Progenitor cell of endocrine pancreas (in vitro differentiated cells): Measurements from ENCODE around the gene CNTNAP2. TPM values are rescaled to one million over a fixed set of nuclear protein-coding genes. Genes with fewer than 3 reads are reported as not detected.
"Not testable (repeated sequence)": the region's sequence is repeated elsewhere in the genome, so short reads cannot be mapped to it uniquely, and the experiment has no call there.

Experiments
- DNase-seq: peaks from one replicate; pipeline ENCODE4 v3.0.0; 2021; ENCODE audit warnings: low spot score; ENCODE audit not compliant: unreplicated experiment
- H3K27ac Mint-ChIP-seq: 2 replicates; pipeline ENCODE4 v1.8.0; 2021; ENCODE audit warnings: mild to moderate bottlenecking, moderate library complexity, mixed read lengths
- H3K27me3 Mint-ChIP-seq: 2 replicates; pipeline ENCODE4 v1.8.0; 2021; ENCODE audit warnings: mixed read lengths
- H3K36me3 Mint-ChIP-seq: 2 replicates; pipeline ENCODE4 v1.8.0; 2022; ENCODE audit warnings: mixed read lengths; ENCODE audit not compliant: insufficient read depth
- H3K4me1 Mint-ChIP-seq: 2 replicates; pipeline ENCODE4 v1.8.0; 2021; ENCODE audit warnings: low read depth, mixed read lengths
- H3K4me3 Mint-ChIP-seq: 2 replicates; pipeline ENCODE4 v1.8.0; 2021; ENCODE audit warnings: low read depth, mild to moderate bottlenecking, moderate library complexity, mixed read lengths
- H3K9me3 Mint-ChIP-seq: 2 replicates; pipeline ENCODE4 v1.8.0; 2021; ENCODE audit warnings: low read depth, mixed read lengths
- CTCF ChIP-seq: fragments of 200-600 bp; sonication (generic); IDR thresholded peaks from one replicate; pipeline ENCODE4 v1.5.0; 2021; ENCODE audit warnings: antibody characterized with exemption, mild to moderate bottlenecking; ENCODE audit not compliant: unreplicated experiment
- total RNA-seq: library from RNA; stranded (reverse); gene quantifications from 2 replicates; pipeline ENCODE4 v1.2.1, GENCODE V29; 2021

CNTNAP2 gene
- total RNA-seq, 1 donor from 2014 or later = 6.5 TPM

DNA sequence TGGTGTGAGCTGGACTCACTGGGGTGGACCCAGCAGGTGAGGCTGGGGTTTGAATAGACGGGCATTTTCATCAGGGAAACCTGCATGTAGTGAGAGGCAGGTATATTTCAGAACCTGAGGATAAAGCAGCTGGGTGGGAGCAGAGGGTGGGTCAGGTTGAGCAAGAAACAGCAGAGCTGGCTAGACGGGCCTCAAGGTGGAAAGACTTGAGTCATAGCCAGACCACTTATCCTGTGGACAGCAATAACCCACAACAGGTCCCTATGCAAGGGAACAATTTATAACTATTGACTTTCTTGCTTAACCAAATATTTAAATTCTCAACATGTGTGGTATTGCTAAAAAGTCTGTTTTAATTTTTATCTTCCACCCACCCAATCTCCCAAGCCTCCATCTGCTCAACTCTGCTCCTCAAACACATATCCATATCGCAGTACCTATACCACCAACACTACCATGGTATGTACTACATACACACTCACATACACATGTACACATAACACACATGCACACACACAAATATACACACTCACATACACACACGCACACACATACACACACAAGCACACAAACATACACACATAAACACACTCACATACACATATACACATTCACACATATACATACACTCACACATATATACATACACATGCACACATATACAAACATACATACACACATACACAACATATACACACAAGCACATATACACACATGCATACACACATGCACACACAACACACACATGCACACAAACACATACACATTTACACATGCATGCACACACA is 2345.0 kb downstream of the CNTNAP2 start:
- no peak for DNase-seq
- Mint-ChIP-seq H3K4me1 (no peaks in the 10 kb centered on the region), H3K4me3 (no peak overlapping the region), H3K27me3 (peaks cover 5% of the 10 kb centered on the region), H3K27ac (no peak overlapping the region), H3K36me3 (peaks cover 5% of the 10 kb centered on the region), H3K9me3 (peaks cover 13% of the 10 kb centered on the region)
- no peak for TF ChIP-seq CTCF

- H3K9me3 Mint-ChIP-seq = peaks cover 13% of the 10 kb centered on the region
- not testable (repeated sequence) for H3K27me3 Mint-ChIP-seq, H3K4me1 Mint-ChIP-seq, H3K36me3 Mint-ChIP-seq, H3K4me3 Mint-ChIP-seq, DNase-seq, H3K27ac Mint-ChIP-seq
Measured at GRCh38 chr7:148462774-148463173, 2346.2 kb downstream of the CNTNAP2 start.

GRCh38 chr7:148463210-148463609 is 2346.6 kb downstream of the CNTNAP2 start:
- peaks cover 13% of the 10 kb centered on the region for H3K9me3 Mint-ChIP-seq
- TF ChIP-seq CTCF = no peak
- no peaks in the 10 kb centered on the region for H3K4me1 Mint-ChIP-seq
- H3K36me3 Mint-ChIP-seq = peaks cover 5% of the 10 kb centered on the region
- DNase-seq = no peak
- no peak overlapping the region for H3K4me3 Mint-ChIP-seq
- peaks cover 2% of the 10 kb centered on the region for H3K27me3 Mint-ChIP-seq
- no peak overlapping the region for H3K27ac Mint-ChIP-seq

DNA sequence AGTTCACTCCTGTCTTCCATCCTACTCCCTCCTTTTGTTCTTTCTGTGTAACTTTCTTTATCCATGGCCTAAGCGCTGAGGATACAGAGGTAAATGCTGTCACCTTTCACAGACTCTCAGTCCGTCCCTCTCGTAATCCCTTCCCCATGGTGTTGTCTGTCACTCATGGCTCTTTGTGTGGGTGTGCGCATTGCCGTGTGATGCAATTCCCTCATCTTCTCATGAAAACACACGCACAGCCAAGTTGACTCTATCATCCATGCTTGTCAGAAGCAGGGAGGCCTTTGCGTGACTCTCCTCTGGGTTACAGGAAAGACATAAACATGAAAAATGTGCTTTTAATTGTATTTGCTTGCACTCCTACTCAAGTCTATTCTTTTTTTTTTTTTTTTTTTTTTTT is 2348.3 kb downstream of the CNTNAP2 start:
- Mint-ChIP-seq H3K4me3 (no peak overlapping the region), H3K27ac (no peak overlapping the region), H3K9me3 (peaks cover 13% of the 10 kb centered on the region), H3K4me1 (no peaks in the 10 kb centered on the region), H3K27me3 (no peaks in the 10 kb centered on the region), H3K36me3 (peaks cover 5% of the 10 kb centered on the region)
- no peak for DNase-seq
- no peak for TF ChIP-seq CTCF

DNA sequence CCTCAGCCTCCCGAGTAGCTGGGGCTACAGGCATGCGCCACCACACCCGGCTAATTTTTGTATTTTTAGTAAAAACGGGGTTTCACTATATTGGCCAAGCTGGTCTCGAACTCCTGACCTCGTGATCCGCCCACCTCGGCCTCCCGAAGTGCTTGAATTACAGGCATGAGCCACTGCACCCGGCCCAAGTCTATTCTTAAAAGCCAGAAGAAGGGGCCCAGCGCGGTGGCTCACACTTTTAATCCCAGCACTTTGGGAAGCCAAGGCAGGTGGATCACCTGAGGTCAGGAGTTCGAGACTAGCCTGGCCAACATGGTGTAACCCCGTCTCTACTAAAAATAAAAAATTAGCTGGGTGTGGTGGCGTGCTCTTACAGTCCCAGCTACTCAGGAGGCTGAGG is 2348.8 kb downstream of the CNTNAP2 start:
- not testable (repeated sequence) for H3K36me3 Mint-ChIP-seq, H3K27me3 Mint-ChIP-seq

GRCh38 chr7:148466120-148466519 is 2349.5 kb downstream of the CNTNAP2 start:
- Mint-ChIP-seq H3K9me3 (peaks cover 13% of the 10 kb centered on the region), H3K36me3 (peaks cover 5% of the 10 kb centered on the region), H3K27me3 (no peaks in the 10 kb centered on the region), H3K4me3 (no peak overlapping the region), H3K4me1 (no peaks in the 10 kb centered on the region), H3K27ac (no peak overlapping the region)
- TF ChIP-seq CTCF = no peak
- no peak for DNase-seq

More for the DNA sequence above, 2348.8 kb downstream of the CNTNAP2 start:
- H3K9me3 Mint-ChIP-seq = peaks cover 13% of the 10 kb centered on the region
- not testable (repeated sequence) for H3K27ac Mint-ChIP-seq, H3K4me3 Mint-ChIP-seq, DNase-seq, H3K4me1 Mint-ChIP-seq
